HepG2 (cell line): ENCODE data around the gene GLYAT. TPM values are rescaled to one million over a fixed set of nuclear protein-coding genes. Genes with fewer than 3 reads are reported as not detected.

ENCODE experiments used
- AHR ChIP-seq: IDR thresholded peaks from 2 replicates; pipeline ENCODE4 v1.6.1; 2018; ENCODE audit warnings: missing genetic modification reagents, missing compliant biosample characterization
- FIP1L1 ChIP-seq: fragments of 200-400 bp; formaldehyde crosslinking; IDR thresholded peaks from 2 replicates; pipeline ENCODE4 v1.6.1; 2018; ENCODE audit warnings: low read depth, mild to moderate bottlenecking, low read length, moderate library complexity, borderline replicate concordance; ENCODE audit not compliant: insufficient read depth
- MAZ ChIP-seq, 2 experiments: sonication (generic) in 1 of 2; formaldehyde crosslinking in 1 of 2; IDR thresholded peaks; 2 replicates each; pipeline versions ENCODE4 v1.5.0 to v1.6.1; 2012 to 2020; ENCODE audit warnings: low read depth in 2 of 2, mild to moderate bottlenecking in 2 of 2, borderline replicate concordance in 1 of 2, improper control_type of control experiment in 1 of 2, low read length in 1 of 2, missing genetic modification reagents in 1 of 2, moderate library complexity in 1 of 2
- ZBTB21 ChIP-seq: sonication (generic); formaldehyde crosslinking; IDR thresholded peaks from 2 replicates; pipeline ENCODE4 v1.4.0; 2020; ENCODE audit warnings: missing genetic modification reagents
- ZFAT ChIP-seq: sonication (generic); formaldehyde crosslinking; conservative IDR thresholded peaks from 2 replicates; pipeline ENCODE4 v1.8.1; 2023; ENCODE audit warnings: missing genetic modification reagents, inconsistent platforms
- ZFP36 ChIP-seq: fragments of 150-350 bp; IDR thresholded peaks from 2 replicates; pipeline ENCODE4 v1.6.1; 2018; ENCODE audit warnings: borderline replicate concordance, low read length, low read depth; ENCODE audit not compliant: partially characterized antibody
- ZMYM2 ChIP-seq: sonication (generic); formaldehyde crosslinking; IDR thresholded peaks from 2 replicates; pipeline ENCODE4 v1.8.0; 2022; ENCODE audit warnings: mild to moderate bottlenecking, missing genetic modification reagents
- ZNF12 ChIP-seq: sonication (generic); formaldehyde crosslinking; IDR thresholded peaks from 2 replicates; pipeline ENCODE4 v1.5.0; 2020; ENCODE audit warnings: missing genetic modification reagents
- ZNF383 ChIP-seq: sonication (generic); formaldehyde crosslinking; IDR thresholded peaks from 2 replicates; pipeline ENCODE4 v1.4.0; 2020; ENCODE audit warnings: missing genetic modification reagents, mild to moderate bottlenecking, borderline replicate concordance
- ZNF484 ChIP-seq: sonication (generic); formaldehyde crosslinking; IDR thresholded peaks from 2 replicates; pipeline ENCODE4 v1.5.1; 2020; ENCODE audit warnings: mild to moderate bottlenecking, low read depth, missing genetic modification reagents, borderline replicate concordance
- ZNF570 ChIP-seq: sonication (generic); formaldehyde crosslinking; IDR thresholded peaks from 2 replicates; pipeline ENCODE4 v1.4.0; 2020; ENCODE audit warnings: mild to moderate bottlenecking, missing genetic modification reagents, borderline replicate concordance
- ZNF761 ChIP-seq: sonication (generic); formaldehyde crosslinking; conservative IDR thresholded peaks from 2 replicates; pipeline ENCODE4 v1.4.0; 2020; ENCODE audit warnings: mild to moderate bottlenecking, missing genetic modification reagents
- polyA plus RNA-seq, 8 experiments: library from polyadenylated mRNA; depleted of rRNA in 3 of 8; stranded (reverse) in 7 of 8; unstranded in 1 of 8; fragments of >200 nt; fragmentation: Illumina TruSeq in 4 of 8; extraction: Trizol in 4 of 8; gene quantifications; 2 replicates each; pipeline versions ENCODE4 v1.2.1 to v1.2.3, GENCODE V29; 2011 to 2016; ENCODE audit warnings: low read depth in 4 of 8, missing spikeins in 1 of 8, mixed read lengths in 1 of 8; ENCODE audit not compliant: insufficient read depth in 1 of 8
- total RNA-seq, 5 experiments: library from RNA; depleted of rRNA; stranded (reverse); fragments of >200 nt; fragmentation: Illumina TruSeq; extraction: Trizol; gene quantifications; 2 replicates each; pipeline ENCODE4 v1.2.3, GENCODE V29; 2016; ENCODE audit warnings: low read depth in 1 of 5
- TF ChIP-seq, protein P1 (sequence below): sonication (generic); formaldehyde crosslinking; IDR thresholded peaks from 2 replicates; pipeline ENCODE4 v1.4.0; 2020; ENCODE audit warnings: mild to moderate bottlenecking, missing genetic modification reagents, borderline replicate concordance
- TF ChIP-seq, protein P2 (sequence below): sonication (generic); formaldehyde crosslinking; IDR thresholded peaks from 2 replicates; pipeline ENCODE4 v1.4.0; 2020; ENCODE audit warnings: missing genetic modification reagents
- TF ChIP-seq, protein P3 (sequence below): IDR thresholded peaks from 2 replicates; pipeline ENCODE4 v1.6.1; 2018; ENCODE audit warnings: missing genetic modification reagents, mild to moderate bottlenecking, missing compliant biosample characterization
- TF ChIP-seq, protein P4 (sequence below): sonication (generic); formaldehyde crosslinking; IDR thresholded peaks from 2 replicates; pipeline ENCODE4 v1.4.0; 2020; ENCODE audit warnings: missing genetic modification reagents

The GLYAT gene
- total and polyA plus RNA-seq, 2 of the 13 experiments (the other 11 are each of a cell fraction or from before 2014, with no cell fraction given), result not detected

DNA sequence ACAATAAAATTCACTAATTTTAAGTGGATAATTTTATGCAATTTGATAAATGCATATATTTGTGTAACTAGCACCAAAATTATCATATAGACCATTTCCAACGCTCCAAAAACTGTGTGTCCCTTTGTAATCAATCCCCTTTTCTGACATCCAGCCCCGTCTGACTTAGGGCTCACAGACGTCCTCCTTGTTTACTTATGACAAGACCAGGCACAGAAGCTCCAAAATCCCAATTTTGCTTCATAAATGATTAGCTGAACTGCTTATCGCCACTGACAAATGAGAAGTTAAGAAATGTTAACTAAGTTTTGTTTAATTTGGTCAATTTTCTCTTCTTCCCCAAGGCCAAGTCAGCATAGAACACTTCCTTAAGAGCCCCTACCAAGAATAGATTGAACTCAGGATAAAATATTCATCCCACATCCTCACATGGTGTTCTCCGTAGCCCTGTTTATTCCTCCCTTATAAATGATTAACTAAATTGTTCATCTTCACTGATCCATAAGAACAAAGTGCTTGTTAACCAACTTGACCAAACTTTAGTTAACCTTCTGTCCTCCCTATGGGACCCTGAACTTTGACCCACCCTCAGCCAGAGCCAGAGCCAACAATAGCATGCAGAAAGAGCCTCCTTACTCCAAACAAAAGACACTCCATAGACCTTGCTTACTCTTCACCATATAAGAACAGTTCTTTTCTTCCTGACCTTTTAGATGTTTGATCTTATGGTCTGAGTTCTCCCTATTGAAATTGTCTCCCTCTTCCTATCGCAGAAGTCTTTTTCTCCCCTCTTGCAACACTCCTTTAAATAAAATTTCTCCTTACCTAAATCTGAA is 30.8 kb upstream of the GLYAT start (continued):
- TF ChIP-seq FIP1L1 (no peak), ZNF570 (CRISPR knock-in tag) (no peak), ZNF484 (CRISPR knock-in tag) (no peak), ZNF383 (CRISPR knock-in tag) (no peak), MAZ (IDR thresholded peaks at IDR 0.05; ENCODE audit: borderline replicate concordance, low read depth, low read length) (no peak), MAZ (CRISPR knock-in tag; IDR thresholded peaks at IDR 0.05; ENCODE audit: low read depth) (no peak), AHR (CRISPR knock-in tag) (no peak), ZBTB21 (CRISPR knock-in tag) (no peak), ZNF12 (CRISPR knock-in tag) (no peak), ZFAT (CRISPR knock-in tag) (no peak), ZFP36 (no peak), ZNF761 (CRISPR knock-in tag) (0 out of 2 replicates have a peak, but pooled peaks have one; percentile 32), ZMYM2 (CRISPR knock-in tag) (no peak)
- TF ChIP-seq, protein P1, sequence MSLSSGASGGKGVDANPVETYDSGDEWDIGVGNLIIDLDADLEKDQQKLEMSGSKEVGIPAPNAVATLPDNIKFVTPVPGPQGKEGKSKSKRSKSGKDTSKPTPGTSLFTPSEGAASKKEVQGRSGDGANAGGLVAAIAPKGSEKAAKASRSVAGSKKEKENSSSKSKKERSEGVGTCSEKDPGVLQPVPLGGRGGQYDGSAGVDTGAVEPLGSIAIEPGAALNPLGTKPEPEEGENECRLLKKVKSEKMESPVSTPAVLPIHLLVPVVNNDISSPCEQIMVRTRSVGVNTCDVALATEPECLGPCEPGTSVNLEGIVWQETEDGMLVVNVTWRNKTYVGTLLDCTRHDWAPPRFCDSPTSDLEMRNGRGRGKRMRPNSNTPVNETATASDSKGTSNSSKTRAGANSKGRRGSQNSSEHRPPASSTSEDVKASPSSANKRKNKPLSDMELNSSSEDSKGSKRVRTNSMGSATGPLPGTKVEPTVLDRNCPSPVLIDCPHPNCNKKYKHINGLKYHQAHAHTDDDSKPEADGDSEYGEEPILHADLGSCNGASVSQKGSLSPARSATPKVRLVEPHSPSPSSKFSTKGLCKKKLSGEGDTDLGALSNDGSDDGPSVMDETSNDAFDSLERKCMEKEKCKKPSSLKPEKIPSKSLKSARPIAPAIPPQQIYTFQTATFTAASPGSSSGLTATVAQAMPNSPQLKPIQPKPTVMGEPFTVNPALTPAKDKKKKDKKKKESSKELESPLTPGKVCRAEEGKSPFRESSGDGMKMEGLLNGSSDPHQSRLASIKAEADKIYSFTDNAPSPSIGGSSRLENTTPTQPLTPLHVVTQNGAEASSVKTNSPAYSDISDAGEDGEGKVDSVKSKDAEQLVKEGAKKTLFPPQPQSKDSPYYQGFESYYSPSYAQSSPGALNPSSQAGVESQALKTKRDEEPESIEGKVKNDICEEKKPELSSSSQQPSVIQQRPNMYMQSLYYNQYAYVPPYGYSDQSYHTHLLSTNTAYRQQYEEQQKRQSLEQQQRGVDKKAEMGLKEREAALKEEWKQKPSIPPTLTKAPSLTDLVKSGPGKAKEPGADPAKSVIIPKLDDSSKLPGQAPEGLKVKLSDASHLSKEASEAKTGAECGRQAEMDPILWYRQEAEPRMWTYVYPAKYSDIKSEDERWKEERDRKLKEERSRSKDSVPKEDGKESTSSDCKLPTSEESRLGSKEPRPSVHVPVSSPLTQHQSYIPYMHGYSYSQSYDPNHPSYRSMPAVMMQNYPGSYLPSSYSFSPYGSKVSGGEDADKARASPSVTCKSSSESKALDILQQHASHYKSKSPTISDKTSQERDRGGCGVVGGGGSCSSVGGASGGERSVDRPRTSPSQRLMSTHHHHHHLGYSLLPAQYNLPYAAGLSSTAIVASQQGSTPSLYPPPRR (CRISPR knock-in tag), result peak; percentile 66; the same call in 1 of the 2 replicates
- TF ChIP-seq, protein P2, sequence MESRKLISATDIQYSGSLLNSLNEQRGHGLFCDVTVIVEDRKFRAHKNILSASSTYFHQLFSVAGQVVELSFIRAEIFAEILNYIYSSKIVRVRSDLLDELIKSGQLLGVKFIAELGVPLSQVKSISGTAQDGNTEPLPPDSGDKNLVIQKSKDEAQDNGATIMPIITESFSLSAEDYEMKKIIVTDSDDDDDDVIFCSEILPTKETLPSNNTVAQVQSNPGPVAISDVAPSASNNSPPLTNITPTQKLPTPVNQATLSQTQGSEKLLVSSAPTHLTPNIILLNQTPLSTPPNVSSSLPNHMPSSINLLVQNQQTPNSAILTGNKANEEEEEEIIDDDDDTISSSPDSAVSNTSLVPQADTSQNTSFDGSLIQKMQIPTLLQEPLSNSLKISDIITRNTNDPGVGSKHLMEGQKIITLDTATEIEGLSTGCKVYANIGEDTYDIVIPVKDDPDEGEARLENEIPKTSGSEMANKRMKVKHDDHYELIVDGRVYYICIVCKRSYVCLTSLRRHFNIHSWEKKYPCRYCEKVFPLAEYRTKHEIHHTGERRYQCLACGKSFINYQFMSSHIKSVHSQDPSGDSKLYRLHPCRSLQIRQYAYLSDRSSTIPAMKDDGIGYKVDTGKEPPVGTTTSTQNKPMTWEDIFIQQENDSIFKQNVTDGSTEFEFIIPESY (CRISPR knock-in tag), result no peak
- TF ChIP-seq, protein P3, sequence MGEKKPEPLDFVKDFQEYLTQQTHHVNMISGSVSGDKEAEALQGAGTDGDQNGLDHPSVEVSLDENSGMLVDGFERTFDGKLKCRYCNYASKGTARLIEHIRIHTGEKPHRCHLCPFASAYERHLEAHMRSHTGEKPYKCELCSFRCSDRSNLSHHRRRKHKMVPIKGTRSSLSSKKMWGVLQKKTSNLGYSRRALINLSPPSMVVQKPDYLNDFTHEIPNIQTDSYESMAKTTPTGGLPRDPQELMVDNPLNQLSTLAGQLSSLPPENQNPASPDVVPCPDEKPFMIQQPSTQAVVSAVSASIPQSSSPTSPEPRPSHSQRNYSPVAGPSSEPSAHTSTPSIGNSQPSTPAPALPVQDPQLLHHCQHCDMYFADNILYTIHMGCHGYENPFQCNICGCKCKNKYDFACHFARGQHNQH (CRISPR knock-in tag), result peak; percentile 82; the same call in 1 of the 2 replicates
- TF ChIP-seq, protein P4, sequence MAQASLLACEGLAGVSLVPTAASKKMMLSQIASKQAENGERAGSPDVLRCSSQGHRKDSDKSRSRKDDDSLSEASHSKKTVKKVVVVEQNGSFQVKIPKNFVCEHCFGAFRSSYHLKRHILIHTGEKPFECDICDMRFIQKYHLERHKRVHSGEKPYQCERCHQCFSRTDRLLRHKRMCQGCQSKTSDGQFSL (CRISPR knock-in tag), result no peak
